GM21381 (cell line): Measurements from ENCODE around the gene PARP2.
"Not testable (repeated sequence)": the region's sequence is repeated elsewhere in the genome, so short reads cannot be mapped to it uniquely, and the experiment has no call there.

ENCODE experiments used
- ATAC-seq: cut with Tn5 transposase; IDR thresholded peaks from one replicate; pipeline ENCODE4 v1.9.1; 2021; ENCODE audit warnings: mild to moderate bottlenecking, moderate library complexity; ENCODE audit not compliant: unreplicated experiment

Gene PARP2

DNA sequence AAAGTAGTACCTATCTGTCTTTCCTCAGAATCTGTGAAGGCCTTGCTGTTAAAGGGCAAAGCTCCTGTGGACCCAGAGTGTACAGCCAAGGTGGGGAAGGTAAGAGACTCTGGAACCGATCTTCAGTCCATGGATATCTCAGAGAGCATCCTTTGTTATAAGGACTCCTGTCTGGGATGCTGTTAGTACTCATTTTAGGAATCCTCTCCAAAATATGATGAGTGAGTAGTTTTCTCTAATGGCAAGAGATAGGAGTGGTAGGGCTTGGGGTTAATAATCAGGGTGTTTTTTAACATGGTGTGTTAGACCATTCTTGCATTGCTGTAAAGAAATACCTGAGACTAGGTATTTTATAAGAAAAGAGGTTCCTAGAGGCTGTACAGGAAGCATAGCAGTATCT is 1.9 kb downstream of the PARP2 start:
- no peak for ATAC-seq

DNA sequence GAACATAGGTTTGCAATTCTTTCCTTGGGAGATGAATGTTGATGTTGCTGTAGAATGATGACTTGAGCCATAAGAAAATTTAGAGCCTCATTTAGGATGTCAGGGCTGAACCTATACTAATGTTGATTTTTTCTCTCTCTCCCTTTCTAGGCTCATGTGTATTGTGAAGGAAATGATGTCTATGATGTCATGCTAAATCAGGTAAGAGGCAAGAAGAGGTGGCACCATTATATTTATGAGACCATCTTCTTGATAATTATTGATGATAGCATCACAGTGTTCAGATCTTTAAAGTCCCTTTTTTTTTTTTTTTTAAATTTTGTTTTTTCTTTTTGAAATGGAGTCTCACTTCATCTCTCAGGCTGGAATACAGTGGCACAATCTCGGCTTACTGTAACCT is 3.3 kb downstream of the PARP2 start:
- ATAC-seq, result no peak

DNA sequence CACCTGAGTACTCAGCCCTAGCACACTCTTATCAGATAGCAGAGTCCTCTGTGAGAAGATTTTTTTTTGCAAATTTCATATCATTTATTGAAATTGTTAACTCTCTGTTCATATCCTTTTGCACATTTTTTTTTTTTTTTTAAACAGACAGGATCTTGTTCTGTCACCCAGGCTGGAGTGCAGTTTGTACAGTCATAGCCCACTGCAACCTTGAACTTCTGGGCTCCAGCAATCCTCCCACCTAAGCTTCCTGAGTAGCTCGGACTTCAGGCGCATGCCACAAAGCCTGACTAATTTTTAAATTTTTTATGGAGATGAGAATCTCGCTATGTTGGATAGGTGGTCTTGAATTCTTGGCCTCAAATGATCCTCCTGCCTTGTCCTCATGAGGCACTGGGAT is 4.3 kb downstream of the PARP2 start:
- ATAC-seq, result no peak

DNA sequence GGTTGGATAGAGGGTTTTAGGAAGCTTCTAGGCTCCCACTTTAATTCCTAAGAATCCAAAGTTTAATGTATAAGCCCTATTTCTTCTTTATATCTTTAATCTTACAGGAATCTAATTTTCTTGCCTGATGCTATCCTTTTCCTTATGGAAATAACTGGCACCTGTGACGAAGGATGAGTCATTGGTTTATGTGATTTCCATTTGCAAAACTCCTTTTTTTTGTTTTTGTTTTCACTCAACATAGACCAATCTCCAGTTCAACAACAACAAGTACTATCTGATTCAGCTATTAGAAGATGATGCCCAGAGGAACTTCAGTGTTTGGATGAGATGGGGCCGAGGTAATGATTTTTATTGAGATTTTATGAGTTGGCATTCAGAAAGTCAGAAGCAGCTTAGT is 6.8 kb downstream of the PARP2 start:
- ATAC-seq, result no peak

DNA sequence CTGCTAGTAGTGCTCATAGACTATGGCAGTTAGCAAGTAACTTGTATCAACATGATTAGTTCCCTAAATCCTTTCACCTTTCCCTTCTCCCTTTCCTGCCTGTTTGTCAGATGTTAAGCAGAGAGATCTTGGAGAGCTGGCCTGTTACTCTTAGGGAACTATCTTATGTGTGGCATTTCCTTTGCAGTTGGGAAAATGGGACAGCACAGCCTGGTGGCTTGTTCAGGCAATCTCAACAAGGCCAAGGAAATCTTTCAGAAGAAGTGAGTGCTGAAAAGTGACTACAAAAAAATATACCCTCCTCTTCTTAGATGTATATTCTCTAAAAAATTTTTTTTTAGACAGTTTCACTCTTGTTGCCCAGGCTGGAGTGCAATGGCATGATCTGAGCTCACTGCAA is 7.4 kb downstream of the PARP2 start:
- ATAC-seq, result no peak

DNA sequence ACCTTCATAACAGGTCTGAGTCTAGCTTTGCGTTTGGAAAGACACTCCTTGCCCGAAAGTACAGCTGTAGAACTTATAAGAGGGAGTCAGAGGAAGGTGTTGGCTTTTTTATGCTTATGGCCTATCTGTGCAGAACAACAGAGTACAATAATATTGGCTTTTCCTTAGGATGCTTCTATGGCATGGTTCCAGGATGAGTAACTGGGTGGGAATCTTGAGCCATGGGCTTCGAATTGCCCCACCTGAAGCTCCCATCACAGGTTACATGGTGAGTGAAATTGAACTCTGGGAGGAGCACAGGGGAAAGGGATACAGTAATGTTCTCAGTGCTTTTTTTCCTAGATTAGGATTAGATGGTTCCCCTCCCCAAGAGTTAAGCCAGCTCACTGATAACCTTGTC is 13.0 kb downstream of the PARP2 start:
- ATAC-seq, result no peak

DNA sequence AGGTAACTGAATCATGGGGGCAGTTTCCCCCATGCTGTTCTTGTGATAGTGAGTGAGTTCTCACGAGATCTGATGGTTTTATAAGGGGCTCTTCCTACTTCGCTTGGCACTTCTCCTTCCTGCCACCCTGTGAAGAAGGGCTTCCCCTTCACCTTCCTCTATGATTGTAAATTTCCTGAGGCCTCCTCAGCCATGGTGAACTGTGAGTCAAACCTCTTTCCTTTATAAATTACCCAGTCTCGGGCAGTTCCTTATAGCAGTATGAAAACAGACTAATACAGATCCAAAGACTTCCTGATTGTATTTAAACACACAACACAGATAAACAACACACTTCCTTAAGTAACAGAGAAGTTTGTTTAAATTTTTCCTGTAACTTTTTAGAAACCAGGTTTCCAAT is 15.0 kb downstream of the PARP2 start:
- not testable (repeated sequence) for ATAC-seq

DNA sequence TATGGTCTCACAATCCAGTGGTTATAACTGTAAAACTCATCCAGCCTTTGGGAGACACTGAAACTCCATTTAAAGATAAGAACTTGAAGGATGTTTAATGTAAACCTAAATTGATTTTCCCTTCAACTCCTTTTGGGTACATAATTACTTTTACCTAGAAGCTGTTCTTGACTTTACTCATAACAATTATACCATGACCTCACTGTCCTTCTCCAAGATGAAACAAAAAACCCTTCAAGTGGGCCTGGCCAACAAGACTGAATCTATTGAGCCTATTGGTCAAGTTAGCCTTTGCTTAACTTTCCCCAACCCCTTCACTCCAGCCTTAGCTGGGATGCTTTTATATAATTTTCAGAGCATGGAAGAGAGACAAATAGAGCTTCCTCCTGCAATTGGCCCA is 22.5 kb downstream of the PARP2 start:
- no peak for ATAC-seq

DNA sequence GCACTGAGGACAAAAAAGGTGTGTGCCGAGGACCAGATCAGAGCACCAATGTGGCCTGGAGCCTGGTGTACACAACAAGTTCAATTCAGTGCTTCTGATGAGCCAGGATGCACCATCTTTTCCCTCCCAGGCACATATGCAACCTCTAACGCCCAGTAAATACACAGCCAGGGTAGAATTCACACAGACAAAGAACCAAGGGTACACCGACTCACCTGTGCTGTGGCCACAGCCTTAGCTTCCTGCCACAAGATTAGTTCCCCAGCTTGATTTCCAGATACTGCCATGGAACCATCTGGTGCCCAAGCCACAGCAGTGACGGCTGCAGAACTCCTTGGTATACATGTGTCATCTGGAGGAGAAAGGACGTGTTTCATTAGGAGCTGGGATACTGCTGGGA is 29.4 kb downstream of the PARP2 start:
- no peak for ATAC-seq

DNA sequence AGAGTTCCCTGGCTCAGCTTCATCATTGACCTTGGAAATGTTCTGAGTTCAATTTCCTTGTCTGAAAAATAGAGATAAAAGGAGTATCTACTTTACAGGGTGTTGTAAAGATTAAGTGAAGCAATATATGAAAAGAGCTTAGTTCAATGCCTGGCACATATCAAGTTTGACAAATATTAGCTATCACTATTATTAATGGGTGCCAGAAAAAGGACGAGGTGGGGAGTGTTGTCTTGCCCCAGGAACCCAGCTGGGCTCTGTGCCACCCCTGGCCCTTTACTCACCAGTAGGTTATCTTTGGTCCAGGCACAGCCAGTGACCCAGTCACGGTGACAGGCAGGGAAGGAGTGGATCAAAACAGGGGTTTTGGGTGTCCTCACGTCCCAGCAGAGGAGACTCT is 32.0 kb downstream of the PARP2 start:
- ATAC-seq, result no peak

DNA sequence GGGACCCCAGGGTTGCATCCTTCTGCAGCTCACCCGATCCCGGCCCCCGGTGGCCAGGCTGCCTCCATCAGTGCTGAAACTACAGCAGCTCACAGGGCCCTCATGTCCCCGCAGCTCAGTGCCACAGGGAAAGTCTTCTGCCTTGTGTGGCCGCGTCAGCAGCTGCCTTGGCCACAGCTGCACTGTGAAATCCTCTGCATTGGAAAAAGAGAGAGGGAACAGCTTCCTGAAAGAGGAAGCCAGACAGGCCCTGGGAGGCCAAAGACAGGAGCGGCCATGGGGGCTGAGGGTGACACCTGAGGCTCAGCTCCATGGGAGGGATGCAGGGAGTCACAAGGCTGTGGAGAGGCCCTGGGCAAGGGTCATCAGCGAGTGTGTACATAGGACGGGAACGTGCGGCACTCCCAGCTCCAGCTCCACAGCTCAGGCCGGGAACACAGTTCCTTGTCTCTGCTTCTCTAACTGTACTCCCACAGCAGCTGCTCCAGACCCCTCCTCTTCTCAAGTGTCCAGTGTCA is 32.7 kb downstream of the PARP2 start:
- no peak for ATAC-seq

DNA sequence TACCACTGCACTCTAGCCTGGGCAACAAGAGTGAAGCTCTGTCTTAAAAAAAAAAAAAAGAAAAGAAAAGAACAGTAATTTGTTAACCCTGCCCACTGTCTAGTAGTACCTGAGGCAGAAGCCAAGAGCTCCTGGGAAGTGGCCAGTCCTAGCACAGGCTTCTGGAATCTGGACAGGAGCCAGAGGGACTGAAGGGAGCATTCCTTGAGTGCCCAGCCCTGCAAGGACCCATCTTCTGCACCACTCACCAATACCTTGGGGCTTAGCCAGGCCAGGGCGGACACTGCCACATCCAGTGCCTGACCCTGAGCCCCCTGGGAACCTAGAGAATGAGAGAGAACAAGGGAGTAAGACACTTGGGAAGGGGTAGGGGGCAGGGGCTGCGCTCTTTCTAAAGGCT is 33.7 kb downstream of the PARP2 start:
- ATAC-seq, result no peak

DNA sequence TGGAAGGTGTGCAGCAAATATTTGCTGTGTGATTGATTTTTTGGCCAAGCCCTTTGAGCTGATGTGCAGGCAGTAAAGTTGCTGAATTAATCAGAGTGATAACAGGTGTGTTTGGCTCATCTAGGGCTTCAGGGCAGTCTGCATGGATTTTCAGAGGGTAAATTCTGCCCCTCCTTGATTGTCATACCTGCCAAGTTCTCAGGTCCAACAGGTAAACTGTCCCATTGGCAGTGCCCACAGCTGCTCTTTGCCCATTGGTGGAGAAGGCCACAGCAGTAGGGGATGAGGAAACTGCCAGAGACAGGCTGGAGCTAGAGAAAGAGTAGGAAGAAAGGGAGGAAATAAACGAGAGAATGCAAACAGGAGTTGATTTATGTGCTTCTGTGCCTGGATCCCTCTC is 36.3 kb downstream of the PARP2 start:
- ATAC-seq, result no peak

DNA sequence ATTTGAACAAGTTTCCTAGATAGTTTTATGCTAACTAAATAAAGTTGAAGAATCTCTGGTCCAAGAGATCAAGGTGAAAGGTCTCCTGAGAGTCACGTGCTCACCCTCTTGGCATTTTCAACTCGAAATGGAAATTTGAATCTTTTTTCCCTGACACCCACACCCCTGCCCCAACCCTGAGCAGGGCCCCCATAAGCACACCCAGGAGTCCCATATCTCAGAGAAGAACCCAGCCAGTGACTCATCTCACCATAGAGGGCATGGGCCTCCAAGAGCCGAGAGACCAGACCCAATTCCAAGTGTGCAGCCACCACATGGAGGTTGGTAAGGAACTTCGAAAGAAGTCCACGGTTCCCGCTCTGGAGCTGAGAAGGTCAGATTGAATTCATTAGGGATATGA is 37.2 kb downstream of the PARP2 start:
- no peak for ATAC-seq

DNA sequence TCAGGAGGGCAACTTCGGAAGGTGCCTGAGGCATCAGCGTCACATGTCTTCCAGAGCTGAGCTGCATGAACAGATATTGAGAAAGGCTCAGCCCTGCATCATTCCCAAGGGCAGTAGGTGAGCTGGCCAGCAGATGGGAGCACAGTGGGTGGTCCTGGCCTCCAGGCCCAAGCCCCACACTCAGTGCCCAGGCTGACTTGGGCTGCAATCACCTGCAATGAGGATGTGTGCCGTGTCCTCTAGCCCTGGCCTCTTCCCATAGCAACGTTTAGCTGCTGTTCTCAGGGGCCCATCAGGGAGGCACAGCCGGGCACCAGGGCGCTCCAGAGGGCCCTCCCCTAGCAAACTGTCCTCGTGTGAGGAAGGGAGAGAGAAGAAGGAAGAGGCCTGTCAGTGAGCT is 37.9 kb downstream of the PARP2 start:
- no peak for ATAC-seq

DNA sequence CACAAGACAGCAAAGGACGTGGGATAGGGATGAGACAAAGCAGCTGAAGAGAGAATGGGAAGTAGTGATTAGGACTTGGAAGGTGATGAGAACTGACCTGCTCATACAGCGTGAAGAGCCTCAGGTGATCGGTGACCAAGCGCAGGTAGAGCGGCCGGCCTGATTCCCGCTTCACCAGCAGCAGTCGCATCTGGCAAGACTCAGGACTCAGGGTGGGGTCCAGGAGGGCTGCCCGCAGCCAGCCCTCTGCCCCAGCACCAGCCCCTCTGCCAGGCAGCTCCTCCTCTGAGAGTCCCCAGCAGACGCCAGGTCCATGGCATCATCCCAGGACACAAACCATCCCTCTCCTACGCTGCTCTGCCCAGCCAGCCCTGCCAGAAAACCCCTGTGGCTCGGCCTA is 39.1 kb downstream of the PARP2 start:
- ATAC-seq, result no peak

DNA sequence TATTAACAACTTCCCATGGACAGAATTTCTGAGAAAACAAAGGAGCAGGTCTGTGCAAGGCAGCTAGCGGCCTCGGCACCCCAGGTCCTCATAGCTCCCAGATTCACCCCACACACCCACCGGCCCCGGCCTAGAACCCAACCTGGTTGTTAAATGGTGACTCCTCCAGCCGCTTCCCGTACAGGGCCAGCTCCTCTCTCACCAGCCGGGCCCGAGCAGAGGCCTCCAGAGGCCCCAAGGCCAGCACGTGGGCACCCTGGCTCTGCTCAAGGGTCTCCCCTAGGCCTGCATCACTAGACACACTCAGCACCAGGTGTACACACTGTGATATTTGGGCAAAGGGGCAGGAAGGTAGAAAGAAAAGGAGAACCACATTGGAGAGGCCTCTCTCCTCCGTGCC is 39.6 kb downstream of the PARP2 start:
- no peak for ATAC-seq

DNA sequence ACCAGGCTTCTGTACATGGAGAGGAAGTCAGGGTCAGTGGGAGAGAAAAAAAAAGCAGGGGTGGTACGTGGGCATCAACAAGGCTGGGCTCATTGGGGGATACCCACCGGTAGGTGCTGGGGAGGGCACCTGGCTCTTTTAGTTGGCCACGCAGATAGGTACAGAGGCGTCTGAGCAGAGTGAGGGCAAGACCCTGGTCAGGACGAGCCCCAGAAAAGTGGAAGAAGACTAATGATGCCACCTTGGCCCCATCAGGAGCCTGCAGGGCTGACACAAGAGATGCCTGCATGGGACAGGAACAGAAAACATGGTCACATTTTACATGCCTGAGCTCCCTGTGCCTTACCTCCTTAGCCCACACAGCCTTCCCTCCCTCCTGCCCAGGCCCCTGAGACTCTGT is 40.2 kb downstream of the PARP2 start:
- no peak for ATAC-seq

DNA sequence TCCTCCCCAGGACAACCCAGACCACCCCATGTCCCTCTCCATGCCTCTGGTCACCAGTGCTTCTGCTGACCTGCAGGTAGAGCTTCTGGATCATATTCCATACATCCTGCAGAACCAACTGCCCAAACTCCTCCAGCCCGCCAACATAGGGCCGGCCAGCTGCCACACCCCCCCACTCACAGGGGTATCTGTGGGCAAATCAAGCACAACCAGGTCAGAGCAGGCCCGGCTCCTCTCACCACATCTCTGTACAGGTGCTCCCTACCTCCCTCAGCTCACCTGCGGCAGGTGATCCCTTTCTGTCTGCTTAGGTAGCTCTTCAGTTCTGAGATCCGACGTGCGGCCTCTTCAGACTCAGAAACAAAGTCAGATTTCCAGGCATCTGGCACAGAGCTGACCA is 40.9 kb downstream of the PARP2 start:
- ATAC-seq, result no peak

DNA sequence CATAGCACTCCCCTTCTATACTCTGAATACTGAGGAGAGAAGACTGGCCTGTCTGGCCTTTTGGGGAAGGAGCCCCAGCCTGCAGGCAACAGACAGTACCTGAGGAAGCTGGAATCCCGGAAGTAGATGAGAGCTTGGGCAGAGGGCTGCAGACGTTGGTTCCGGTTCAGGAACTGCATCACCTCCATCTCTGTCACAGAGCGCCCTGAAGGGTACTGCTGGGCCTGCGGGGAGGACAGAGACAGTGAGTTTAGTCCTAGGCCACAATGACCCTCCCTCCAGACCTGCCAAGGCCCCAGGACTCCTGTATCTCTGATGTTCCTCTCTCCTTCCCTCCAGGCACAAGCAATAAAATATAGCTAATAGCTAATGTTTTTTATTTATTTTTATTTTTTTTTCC is 41.5 kb downstream of the PARP2 start:
- ATAC-seq, result no peak

DNA sequence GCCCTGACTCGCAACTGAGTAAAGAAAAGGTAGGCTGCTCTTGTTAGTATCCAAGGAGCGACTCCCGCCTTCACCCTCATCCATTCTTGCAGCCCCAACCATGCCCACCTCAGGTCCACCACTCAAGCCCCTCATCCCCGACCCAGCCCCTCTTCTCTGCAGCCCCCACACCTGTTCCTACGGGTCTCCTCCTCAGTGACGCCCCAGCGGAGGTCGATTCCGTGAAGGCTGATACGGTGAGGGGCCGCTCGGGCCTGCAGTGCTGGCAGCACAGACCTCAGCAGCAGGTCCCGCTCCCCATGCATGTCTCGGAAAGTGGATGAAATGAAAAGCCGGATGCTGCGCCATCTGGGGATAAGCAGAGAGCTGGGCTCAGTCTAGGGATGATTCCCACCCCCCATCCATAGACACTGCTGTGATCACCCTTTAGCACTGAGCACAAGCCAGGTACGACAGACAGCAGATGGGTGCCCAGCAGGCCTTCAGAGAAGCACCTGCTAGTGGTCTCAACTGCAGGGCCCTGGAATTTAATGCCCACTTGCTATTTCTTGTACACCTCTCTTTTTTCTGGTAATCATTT is 42.9 kb downstream of the PARP2 start:
- no peak for ATAC-seq

DNA sequence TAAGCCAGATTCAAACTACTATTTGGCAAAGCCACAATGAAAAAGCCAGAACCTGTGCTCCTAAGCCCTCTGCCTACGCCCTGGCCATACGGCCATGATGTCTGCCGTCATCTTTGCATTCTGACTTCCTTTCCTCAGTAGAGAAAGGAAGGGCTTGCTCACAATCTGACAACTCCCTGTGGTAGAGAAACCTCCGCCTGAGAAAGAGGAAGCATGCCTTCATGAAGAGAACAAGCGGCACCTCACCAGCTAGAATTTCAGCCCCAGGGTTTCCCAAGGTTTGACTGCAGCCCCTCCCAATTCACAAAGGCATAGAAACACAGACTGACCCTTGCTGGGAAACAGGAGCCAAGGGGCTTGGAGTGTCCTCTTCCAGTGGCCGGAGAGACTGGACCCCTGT is 44.1 kb downstream of the PARP2 start:
- peak; percentile 52 for ATAC-seq

DNA sequence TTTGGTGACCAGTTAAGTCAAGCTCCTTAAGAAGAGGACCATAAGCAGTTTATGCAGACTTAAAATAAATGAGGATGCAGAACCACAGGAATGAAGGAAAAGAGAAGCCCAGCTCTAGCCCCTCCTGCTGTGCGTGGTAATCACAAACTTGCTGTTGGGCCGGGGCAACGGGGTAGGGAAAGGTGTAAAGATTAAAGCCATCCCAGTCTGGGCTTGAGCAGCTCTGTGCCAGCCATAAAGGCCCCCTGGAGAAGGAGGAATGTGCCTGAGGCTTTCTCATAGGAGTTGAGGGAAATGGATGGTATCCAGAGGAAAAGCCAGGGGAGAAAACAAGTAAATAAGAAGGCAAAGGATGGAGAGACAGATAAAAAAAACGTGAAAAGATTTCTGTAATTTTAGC is 44.7 kb downstream of the PARP2 start:
- ATAC-seq, result no peak

DNA sequence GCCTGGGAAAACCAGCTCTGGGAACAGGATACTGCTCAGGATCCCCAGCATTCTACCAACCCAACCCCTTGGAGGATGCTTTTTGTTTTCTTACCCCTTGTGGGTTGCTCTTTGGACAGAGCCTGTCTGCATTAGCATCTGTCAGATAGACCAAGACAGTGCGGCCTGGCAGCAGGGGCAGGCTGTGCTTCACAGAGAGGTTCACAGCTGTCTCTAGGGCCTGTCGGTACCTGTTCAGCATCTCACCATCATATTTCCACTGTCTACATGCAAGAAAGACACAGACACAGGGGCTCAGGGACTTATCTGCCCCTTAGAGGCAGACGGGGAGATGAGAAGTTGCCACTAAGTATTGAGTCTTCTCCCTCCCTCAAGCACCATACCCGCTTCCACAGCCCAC is 48.1 kb downstream of the PARP2 start:
- ATAC-seq, result no peak
